Stimulated activated CD8-positive, alpha-beta memory T cell treated with anti-CD3 and anti-CD28 coated beads, Interleukin-12 subunit alpha, Interleukin-12 subunit beta, amount 100 ng/mL, for 24 hours (primary cell): ENCODE results near the gene ABCA4.
"Not testable (repeated sequence)": the region's sequence is repeated elsewhere in the genome, so short reads cannot be mapped to it uniquely, and the experiment has no call there.

Source experiments
- DNase-seq: peaks from one replicate; pipeline ENCODE4 v3.0.0-alpha.2; 2020; ENCODE audit errors: extremely low read depth

Gene ABCA4

GRCh38 chr1:93979040-93979717 lies 141.8 kb downstream of the ABCA4 start:
- DNase-seq: no peak

DNA sequence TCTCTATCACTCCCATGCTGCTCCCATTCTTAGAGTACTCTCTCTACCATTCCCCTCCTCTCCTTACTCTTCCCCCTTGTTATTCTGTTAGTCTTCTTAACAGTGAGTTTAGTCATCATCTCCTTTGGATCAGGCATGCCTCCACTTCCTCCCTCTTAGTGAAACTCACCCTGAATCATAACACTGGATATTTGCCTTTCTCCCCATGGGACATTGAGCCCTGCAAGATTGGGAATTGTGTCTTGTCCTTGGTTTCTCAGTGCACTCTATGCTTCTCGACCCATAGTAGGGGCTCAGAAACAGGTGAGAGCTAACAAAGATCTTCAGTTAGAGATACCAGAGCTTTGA lies 143.4 kb downstream of the ABCA4 start:
- DNase-seq: no peak

DNA sequence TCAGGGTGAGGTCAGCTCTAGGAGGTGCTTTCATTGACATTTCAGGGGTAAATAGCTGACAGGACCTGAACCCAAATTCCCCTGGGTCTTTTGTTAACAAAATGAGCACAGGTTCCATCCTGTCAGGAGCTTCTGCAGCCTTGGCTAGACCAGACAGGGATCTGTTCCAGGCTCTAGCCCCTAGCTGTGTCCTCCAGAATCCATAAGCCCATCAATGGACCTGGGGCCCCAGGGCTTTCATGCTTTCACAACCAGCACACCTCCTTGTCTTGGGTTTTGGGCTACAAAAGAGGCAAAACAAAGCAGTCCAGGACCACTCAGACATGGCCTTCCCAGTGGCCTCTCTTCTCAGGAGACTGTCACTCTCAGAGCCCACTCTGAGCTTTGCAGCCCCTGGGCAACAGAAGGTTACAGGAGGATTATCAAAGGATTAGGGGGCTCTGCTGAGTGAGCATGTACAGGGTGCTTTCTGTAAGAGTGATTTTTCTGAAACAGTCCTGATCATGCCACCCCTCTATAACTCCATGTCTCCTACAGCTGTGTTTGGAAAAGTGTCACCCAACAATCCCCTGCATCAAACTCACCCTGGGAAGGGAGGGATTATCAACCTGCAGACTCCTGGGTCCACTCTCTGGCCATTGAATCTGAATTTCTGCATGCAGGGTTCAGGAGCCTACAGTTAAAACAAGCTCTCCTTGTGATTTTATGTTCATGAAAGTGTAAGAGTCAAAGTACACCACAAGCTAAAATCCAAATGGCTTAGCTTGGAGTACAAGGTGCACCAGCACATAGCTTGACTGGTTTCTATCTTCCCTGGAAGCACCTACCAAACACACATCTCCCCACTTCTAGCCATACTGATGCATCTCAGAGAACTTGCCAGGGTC lies 144.0 kb downstream of the ABCA4 start:
- no peak for DNase-seq

- no peak for DNase-seq
Observed at GRCh38 chr1:93976291-93976690, 144.7 kb downstream of the ABCA4 start.

GRCh38 chr1:93972341-93972740 lies 148.6 kb downstream of the ABCA4 start:
- no peak for DNase-seq

GRCh38 chr1:93969887-93970286 lies 151.1 kb downstream of the ABCA4 start:
- DNase-seq: no peak

- DNase-seq: no peak
Observed at GRCh38 chr1:93969371-93969770, 151.6 kb downstream of the ABCA4 start.

DNA sequence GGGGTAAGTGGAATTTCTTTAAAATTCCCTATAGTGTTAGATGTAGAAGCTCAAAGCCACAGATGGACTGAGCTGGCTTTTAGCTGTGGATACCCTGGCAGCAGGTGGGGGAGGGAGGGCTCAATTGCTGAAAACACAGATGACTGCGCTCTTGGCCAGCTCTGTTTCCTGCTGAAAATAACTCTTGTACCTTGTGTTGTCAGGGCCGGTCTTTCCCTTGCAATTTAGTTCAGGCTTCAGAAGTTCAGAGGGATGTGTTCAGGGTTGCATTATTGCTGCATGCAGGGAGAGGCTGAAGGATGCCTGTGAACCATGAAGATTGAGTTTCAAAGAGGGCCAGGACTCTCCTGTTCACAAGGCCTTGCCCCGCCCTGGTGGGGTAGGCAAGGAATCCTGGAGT lies 153.6 kb downstream of the ABCA4 start:
- DNase-seq: no peak

DNA sequence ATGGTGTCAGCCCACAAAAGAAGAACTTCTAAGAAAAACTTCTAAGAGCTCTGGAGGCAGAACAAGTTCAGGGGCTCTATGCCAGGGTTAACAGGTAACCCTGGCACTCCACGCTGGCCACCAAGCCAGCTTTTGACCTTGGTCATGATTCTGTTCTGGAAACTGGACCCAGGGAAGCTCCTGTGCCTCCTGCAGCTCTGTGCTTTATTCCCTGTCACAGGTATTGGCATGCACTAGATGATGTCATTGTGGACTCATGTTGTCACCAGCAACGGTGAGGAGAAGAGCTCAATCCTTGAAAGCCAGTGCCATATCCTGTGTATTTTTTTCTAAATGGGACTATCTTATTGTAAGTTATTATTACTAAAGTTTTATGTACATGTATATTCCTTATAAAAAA lies 155.1 kb downstream of the ABCA4 start:
- no peak for DNase-seq

GRCh38 chr1:93965256-93965655 lies 155.7 kb downstream of the ABCA4 start:
- no peak for DNase-seq

DNA sequence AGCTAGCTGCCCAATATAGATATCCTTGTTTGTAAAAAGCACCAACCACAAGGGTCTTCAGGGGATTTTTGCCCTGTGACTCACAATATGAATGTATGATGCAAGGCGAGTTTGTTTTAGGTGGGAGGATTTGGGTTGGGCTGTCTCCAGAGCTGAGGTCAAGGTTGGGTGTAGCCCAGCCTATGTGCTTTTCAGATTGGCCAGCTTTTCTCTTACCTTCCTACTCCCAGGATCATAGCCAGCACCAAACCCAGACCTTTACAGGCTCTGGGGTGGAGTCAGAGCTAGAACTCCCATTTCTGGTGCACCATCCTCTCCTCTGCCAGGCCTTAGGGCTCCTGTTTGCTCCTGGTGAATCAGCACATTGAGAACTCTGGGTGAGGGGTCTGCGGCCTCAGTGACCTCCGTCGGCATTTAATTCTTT lies 156.2 kb downstream of the ABCA4 start:
- no peak for DNase-seq

- DNase-seq: no peak
Observed at GRCh38 chr1:93964096-93964776, 156.7 kb downstream of the ABCA4 start.

GRCh38 chr1:93963585-93963984 lies 157.4 kb downstream of the ABCA4 start:
- DNase-seq: no peak

GRCh38 chr1:93961906-93962305 lies 159.0 kb downstream of the ABCA4 start:
- DNase-seq: no peak

- DNase-seq: no peak
Observed at GRCh38 chr1:93961443-93961842, 159.5 kb downstream of the ABCA4 start.

GRCh38 chr1:93960641-93961147 lies 160.3 kb downstream of the ABCA4 start:
- no peak for DNase-seq

GRCh38 chr1:93959413-93959812 lies 161.5 kb downstream of the ABCA4 start:
- DNase-seq: no peak

DNA sequence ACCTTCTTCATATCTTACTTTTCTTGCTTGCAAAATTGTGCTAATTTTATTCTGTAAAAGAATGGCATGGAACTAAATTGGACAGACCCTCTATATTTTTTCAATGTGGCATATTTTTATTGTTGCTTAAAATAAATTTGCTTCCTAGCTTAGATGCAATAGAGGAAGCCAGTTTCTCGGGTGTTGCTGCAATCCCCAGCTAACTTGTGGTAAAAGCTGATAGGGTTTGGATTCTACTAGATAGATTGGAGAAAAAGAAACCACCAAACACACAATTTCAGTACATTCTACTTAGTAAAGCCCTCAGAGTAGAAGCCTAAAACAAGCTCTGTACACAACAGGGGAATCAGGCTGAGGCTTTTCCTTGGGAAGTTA lies 162.2 kb downstream of the ABCA4 start:
- DNase-seq: no peak

DNA sequence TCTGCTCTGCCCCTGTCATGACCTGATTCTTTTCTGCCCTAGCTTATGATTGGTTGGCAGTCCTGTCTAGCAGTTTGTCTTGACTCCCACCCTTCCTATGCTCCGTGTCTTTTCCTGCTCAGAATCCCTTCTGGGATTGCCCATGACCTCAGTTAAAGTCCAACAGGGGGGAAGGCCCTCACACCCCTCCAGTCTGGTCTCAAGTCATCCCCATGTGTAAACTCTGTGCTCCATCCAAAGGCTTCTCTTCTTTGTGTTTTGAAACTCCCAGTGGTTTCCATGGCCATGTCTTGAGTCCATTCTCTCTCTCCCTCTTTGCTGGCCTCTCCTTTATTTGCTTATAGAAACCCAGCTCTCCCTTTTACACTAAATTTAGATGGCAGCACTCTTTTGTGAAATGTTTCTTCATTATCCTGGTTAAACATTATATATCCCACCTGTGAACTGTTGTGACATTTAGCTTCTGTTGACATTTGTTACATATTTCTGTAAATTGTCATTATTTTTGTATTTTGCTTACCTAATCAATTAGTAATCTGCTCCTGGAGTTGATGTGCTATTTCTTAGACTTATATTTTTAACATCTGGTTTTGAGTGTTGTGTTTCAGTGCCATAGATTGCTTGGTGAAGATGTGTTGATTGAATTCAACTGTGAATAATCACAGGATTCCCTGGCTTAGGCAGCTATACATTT lies 162.8 kb downstream of the ABCA4 start:
- no peak for DNase-seq

DNA sequence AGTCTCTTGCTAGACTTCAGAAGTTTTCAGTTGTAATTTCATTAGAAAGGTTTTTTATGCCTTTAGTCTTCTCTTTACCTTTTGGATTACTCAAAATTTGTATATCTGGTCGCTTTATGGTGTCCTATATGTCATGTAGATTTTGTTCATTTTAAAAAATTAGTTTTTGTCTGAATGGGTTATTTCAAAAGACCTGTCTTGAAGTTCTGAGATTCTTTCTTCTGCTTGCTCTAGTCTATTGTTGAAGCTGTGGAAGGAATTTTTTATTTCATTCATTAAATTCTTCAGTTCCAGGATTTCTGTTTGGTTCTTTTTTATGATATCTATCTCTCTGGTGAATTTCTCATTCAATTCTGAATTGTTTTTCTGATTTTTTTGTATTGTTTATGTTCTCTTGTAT lies 165.2 kb downstream of the ABCA4 start:
- no peak for DNase-seq

GRCh38 chr1:93947002-93947686 lies 173.8 kb downstream of the ABCA4 start:
- not testable (repeated sequence) for DNase-seq
